Measurements from ENCODE around the gene MAVS. TPM values are rescaled to one million over a fixed set of nuclear protein-coding genes. Genes with fewer than 3 reads are reported as not detected.
"Not testable (repeated sequence)": the region's sequence is repeated elsewhere in the genome, so short reads cannot be mapped to it uniquely, and the experiment has no call there.

The MAVS gene
- total and polyA plus RNA-seq, 2 donors (not counting 1 experiment from before 2014, with no cell fraction given) = 14.4 to 15.9 TPM

DNA sequence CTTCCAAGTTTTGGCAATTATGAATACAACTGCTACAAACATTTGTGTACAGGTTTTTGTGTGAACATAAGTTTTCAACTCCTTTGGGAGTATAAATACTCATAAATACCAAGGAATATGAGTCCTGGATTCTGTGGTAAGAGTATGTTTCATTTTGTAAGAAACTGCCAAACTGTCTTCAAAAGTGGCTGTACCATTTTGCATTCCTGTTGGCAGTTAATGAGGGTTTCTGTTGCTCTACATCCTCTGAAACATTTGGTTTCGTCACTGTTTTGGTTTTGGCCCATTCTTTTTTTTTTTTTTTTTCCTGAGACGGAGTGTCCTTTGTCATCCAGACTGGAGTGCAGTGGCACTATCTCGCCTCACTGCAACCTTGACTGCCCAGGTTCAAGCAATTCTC lies 17.8 kb upstream of the MAVS start:
- no peaks in the 10 kb centered on the region for H4K20me1 ChIP-seq (ENCODE audit: control insufficient read depth, extremely low read depth, insufficient read depth, low read length)
- TF ChIP-seq EZH2 (IDR thresholded peaks at IDR 0.05; ENCODE audit: low read length, missing control alignments) = no peak
- TF ChIP-seq, protein P1, sequence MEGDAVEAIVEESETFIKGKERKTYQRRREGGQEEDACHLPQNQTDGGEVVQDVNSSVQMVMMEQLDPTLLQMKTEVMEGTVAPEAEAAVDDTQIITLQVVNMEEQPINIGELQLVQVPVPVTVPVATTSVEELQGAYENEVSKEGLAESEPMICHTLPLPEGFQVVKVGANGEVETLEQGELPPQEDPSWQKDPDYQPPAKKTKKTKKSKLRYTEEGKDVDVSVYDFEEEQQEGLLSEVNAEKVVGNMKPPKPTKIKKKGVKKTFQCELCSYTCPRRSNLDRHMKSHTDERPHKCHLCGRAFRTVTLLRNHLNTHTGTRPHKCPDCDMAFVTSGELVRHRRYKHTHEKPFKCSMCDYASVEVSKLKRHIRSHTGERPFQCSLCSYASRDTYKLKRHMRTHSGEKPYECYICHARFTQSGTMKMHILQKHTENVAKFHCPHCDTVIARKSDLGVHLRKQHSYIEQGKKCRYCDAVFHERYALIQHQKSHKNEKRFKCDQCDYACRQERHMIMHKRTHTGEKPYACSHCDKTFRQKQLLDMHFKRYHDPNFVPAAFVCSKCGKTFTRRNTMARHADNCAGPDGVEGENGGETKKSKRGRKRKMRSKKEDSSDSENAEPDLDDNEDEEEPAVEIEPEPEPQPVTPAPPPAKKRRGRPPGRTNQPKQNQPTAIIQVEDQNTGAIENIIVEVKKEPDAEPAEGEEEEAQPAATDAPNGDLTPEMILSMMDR (conservative IDR thresholded peaks at IDR 0.05 in 1 of 2, IDR thresholded peaks at IDR 0.05 in 1 of 2; ENCODE audit: low read depth in 1 of 2, low read length in 2 of 2) = no peak
- H2AFZ ChIP-seq (ENCODE audit: low read length) = no peak overlapping the region
- no peaks in the 10 kb centered on the region for H3K79me2 ChIP-seq (ENCODE audit: control insufficient read depth, insufficient read depth, low read length)
- no peak overlapping the region for H3K4me2 ChIP-seq (ENCODE audit: extremely low read depth, insufficient read depth, low read length)
- no peaks in the 10 kb centered on the region for H3K9me3 ChIP-seq (ENCODE audit: control insufficient read depth, insufficient read depth, low read depth, low read length)
- H3K36me3 ChIP-seq (ENCODE audit: control insufficient read depth, insufficient read depth, low read length) = peaks cover 16% of the 10 kb centered on the region
- no peak for DNase-seq (ENCODE audit: low read depth in 2 of 2)
- H3K27me3 ChIP-seq (ENCODE audit: control insufficient read depth, insufficient read depth, low read length) = no peaks in the 10 kb centered on the region
- H3K9ac ChIP-seq (ENCODE audit: insufficient read depth, low read length) = no peak overlapping the region
- H3K4me1 ChIP-seq (ENCODE audit: control insufficient read depth, extremely low read depth, insufficient read depth, low read length) = no peaks in the 10 kb centered on the region
- no peak overlapping the region for H3K4me3 ChIP-seq (replicated peaks in 1 of 4; ENCODE audit: control extremely low read depth in 1 of 4, insufficient read depth in 1 of 4, low read depth in 3 of 4, low read length in 4 of 4)
- no peak overlapping the region for H3K27ac ChIP-seq (ENCODE audit: insufficient read depth, low read length)

DNA sequence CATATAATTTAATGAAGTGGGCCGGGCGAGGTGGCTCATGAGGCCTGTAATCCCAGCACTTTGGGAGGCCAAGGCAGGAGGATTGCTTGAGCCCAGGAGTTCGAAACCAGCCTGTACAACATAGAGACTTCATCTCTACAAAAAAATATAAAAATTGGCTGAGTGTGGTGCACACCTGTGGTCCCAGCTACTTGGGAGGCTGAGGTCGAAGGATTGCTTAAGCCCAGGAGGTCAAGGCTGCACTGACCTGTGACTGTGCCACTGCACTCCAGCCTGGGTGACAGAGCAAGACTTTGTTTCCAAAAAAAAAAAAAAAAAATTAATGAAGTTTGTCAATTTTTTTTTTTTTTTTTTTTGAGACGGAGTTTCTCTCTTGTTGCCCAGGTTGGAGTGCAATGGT lies 16.7 kb upstream of the MAVS start:
- not testable (repeated sequence) for H3K4me3 ChIP-seq (replicated peaks in 1 of 4; ENCODE audit: control extremely low read depth in 1 of 4, insufficient read depth in 1 of 4, low read depth in 3 of 4, low read length in 4 of 4); DNase-seq (ENCODE audit: low read depth in 2 of 2); H3K4me2 ChIP-seq (ENCODE audit: extremely low read depth, insufficient read depth, low read length); H3K4me1 ChIP-seq (ENCODE audit: control insufficient read depth, extremely low read depth, insufficient read depth, low read length); H3K9me3 ChIP-seq (ENCODE audit: control insufficient read depth, insufficient read depth, low read depth, low read length); H2AFZ ChIP-seq (ENCODE audit: low read length); H3K27ac ChIP-seq (ENCODE audit: insufficient read depth, low read length); H3K9ac ChIP-seq (ENCODE audit: insufficient read depth, low read length); H4K20me1 ChIP-seq (ENCODE audit: control insufficient read depth, extremely low read depth, insufficient read depth, low read length); H3K36me3 ChIP-seq (ENCODE audit: control insufficient read depth, insufficient read depth, low read length); H3K27me3 ChIP-seq (ENCODE audit: control insufficient read depth, insufficient read depth, low read length); H3K79me2 ChIP-seq (ENCODE audit: control insufficient read depth, insufficient read depth, low read length)

DNA sequence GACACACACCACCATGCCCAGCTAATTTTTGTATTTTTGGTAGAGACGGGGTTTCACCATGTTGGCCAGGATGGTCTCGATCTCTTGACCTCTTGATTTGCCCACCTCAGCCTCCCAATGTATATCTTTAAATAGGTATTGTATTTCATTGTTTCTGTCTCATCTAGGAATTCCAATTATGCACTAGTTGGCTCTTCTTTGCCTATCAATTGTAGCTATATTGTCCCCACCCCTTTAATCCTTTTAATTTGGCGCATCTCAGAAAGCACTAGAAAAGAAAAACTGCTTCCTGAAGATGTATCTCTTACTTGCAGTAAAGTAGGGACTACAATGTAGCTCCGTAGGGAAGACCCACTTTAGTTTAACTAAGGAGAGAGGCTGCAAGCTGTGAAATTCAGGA lies 10.5 kb upstream of the MAVS start:
- Histone ChIP-seq H2AFZ (ENCODE audit: low read length) (no peak overlapping the region), H3K27ac (ENCODE audit: insufficient read depth, low read length) (no peak overlapping the region), H3K4me3 (replicated peaks in 1 of 4; ENCODE audit: control extremely low read depth in 1 of 4, insufficient read depth in 1 of 4, low read depth in 3 of 4, low read length in 4 of 4) (no peak overlapping the region), H3K36me3 (ENCODE audit: control insufficient read depth, insufficient read depth, low read length) (no peaks in the 10 kb centered on the region), H3K79me2 (ENCODE audit: control insufficient read depth, insufficient read depth, low read length) (no peaks in the 10 kb centered on the region), H3K4me2 (ENCODE audit: extremely low read depth, insufficient read depth, low read length) (no peak overlapping the region), H3K9me3 (ENCODE audit: control insufficient read depth, insufficient read depth, low read depth, low read length) (no peaks in the 10 kb centered on the region), H4K20me1 (ENCODE audit: control insufficient read depth, extremely low read depth, insufficient read depth, low read length) (no peaks in the 10 kb centered on the region), H3K27me3 (ENCODE audit: control insufficient read depth, insufficient read depth, low read length) (no peaks in the 10 kb centered on the region), H3K4me1 (ENCODE audit: control insufficient read depth, extremely low read depth, insufficient read depth, low read length) (no peaks in the 10 kb centered on the region), H3K9ac (ENCODE audit: insufficient read depth, low read length) (no peak overlapping the region)
- TF ChIP-seq EZH2 (IDR thresholded peaks at IDR 0.05; ENCODE audit: low read length, missing control alignments) = no peak
- TF ChIP-seq, protein P1 (conservative IDR thresholded peaks at IDR 0.05 in 1 of 2, IDR thresholded peaks at IDR 0.05 in 1 of 2; ENCODE audit: low read depth in 1 of 2, low read length in 2 of 2) = no peak
- no peak for DNase-seq (ENCODE audit: low read depth in 2 of 2)

Measured in fibroblast of lung (primary cell).